Mesothelial cell of epicardium (in vitro differentiated cells): Measurements from ENCODE around the gene HGFAC. TPM values are rescaled to one million over a fixed set of nuclear protein-coding genes. Genes with fewer than 3 reads are reported as not detected.

Experiments used
- DNase-seq, 2 experiments: peaks; one replicate each; pipeline ENCODE4 v3.0.0; 2021; ENCODE audit warnings: low spot score in 2 of 2; ENCODE audit not compliant: unreplicated experiment in 2 of 2
- H3K27ac Mint-ChIP-seq: 2 replicates; pipeline ENCODE4 v1.8.0; 2021; ENCODE audit warnings: mixed read lengths
- H3K27me3 Mint-ChIP-seq: 2 replicates; pipeline ENCODE4 v1.8.0; 2021; ENCODE audit warnings: low read depth, mixed read lengths
- H3K36me3 Mint-ChIP-seq: 2 replicates; pipeline ENCODE4 v1.8.0; 2021; ENCODE audit warnings: mixed read lengths
- H3K4me1 Mint-ChIP-seq: 2 replicates; pipeline ENCODE4 v1.8.0; 2021; ENCODE audit warnings: mixed read lengths
- H3K4me3 Mint-ChIP-seq: 2 replicates; pipeline ENCODE4 v1.8.0; 2021; ENCODE audit warnings: mild to moderate bottlenecking, moderate library complexity, mixed read lengths
- H3K9me3 Mint-ChIP-seq: 2 replicates; pipeline ENCODE4 v1.8.0; 2021; ENCODE audit warnings: mixed read lengths
- total RNA-seq: library from RNA; stranded (reverse); gene quantifications from 3 replicates; pipeline ENCODE4 v1.2.1, GENCODE V29; 2021
- TF ChIP-seq, protein P1 (sequence below): fragments of 200-600 bp; sonication (generic); IDR thresholded peaks from one replicate; pipeline ENCODE4 v1.5.0; 2021; ENCODE audit warnings: antibody characterized with exemption; ENCODE audit not compliant: unreplicated experiment

HGFAC gene
- total RNA-seq, 1 donor from 2014 or later: 2.5 TPM

DNA sequence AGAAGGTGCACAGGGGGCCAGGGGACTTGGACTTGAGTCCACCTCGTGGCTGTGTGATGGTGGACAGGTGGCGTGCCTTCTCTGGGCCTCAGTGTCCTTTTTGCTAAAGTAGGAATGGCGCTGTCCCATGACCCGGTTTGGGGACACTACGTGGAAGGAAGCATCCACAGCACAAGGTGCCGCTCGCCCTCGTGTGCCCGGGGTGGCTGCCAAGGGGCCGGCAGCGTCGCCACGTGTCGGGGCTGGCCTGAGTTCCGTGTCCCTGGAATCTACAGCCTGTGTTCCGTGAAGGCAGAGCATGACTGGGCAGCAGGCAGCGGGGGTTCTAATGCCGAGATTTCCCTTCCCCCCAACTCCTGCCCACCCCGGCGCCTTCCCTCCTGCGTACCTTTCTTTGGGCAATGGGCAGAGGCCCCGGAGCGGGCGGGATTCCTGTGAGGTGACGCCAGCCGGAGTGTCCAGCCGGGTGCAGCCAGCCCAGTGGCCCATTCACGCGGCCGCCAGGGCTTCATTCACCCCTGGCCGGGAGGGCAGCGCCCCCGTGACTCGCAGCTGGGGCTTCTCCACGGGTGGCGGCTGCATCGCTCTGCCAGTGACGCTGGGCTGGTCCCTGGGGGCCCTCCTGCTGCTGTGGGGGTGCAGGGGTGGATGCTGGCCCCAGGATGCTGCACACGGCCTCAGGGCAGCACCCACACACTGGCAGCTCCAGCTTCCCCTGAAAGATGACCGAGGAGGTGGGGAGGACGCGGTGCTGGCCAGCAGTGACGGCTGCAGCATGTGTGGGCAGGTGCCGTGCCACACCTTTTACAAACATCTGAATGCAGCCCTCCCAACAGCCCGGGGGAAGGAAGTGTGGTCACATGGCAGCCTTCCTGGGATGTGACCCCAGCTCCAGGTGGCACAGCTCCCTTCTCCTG, 42.5 kb downstream of the HGFAC start:
- Mint-ChIP-seq H3K27me3 (peaks cover 27% of the 10 kb centered on the region), H3K4me1 (peaks cover 32% of the 10 kb centered on the region), H3K4me3 (no peak overlapping the region), H3K27ac (no peak overlapping the region), H3K36me3 (no peaks in the 10 kb centered on the region), H3K9me3 (no peaks in the 10 kb centered on the region)
- TF ChIP-seq, protein P1, sequence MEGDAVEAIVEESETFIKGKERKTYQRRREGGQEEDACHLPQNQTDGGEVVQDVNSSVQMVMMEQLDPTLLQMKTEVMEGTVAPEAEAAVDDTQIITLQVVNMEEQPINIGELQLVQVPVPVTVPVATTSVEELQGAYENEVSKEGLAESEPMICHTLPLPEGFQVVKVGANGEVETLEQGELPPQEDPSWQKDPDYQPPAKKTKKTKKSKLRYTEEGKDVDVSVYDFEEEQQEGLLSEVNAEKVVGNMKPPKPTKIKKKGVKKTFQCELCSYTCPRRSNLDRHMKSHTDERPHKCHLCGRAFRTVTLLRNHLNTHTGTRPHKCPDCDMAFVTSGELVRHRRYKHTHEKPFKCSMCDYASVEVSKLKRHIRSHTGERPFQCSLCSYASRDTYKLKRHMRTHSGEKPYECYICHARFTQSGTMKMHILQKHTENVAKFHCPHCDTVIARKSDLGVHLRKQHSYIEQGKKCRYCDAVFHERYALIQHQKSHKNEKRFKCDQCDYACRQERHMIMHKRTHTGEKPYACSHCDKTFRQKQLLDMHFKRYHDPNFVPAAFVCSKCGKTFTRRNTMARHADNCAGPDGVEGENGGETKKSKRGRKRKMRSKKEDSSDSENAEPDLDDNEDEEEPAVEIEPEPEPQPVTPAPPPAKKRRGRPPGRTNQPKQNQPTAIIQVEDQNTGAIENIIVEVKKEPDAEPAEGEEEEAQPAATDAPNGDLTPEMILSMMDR: no peak
- DNase-seq: no peak

DNA sequence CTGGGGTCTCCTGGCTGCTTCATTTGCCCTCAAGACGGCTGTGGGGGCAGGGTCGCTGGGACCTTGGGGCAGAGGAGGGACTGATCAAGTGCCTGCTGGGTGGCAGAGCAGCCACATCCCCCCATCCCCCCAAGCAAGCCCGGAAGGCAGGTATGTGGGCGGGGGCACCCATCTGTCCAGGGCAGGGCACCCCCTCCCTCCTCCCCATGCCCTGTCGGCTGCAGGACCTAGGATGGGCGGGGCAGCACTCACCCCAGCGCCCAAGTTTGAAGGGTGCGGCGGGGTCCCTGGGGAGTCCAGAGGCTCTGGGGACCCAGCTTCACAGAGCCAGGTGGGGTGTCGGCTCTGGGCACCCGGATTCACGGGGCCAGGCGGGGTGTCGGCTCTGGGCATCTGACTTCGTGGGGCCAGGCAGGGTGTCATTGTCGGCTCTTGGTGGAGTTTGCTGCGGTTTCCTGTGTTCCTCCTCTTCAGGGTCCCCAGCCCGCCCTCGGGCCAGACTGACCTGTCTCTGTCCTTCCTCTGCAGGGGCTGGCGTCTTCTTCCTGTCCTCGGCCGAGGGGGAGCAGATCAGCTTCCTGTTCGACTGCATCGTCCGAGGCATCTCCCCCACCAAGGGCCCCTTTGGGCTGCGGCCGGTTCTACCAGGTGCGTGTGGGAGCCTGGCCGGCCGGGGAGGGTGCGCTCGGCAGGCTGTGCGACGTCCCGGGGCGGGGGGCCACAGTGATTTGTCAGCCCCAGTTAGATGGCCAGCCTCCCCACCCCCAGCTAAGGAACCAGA, 43.4 kb downstream of the HGFAC start:
- Mint-ChIP-seq H3K9me3 (no peaks in the 10 kb centered on the region), H3K4me3 (peak overlapping the region; percentile 54), H3K4me1 (peaks cover 32% of the 10 kb centered on the region), H3K36me3 (no peaks in the 10 kb centered on the region), H3K27me3 (peaks cover 32% of the 10 kb centered on the region), H3K27ac (peak overlapping the region; percentile 75)
- no peak for DNase-seq
- TF ChIP-seq, protein P1: no peak

- Mint-ChIP-seq H3K27ac (no peak overlapping the region), H3K4me3 (no peak overlapping the region), H3K9me3 (no peaks in the 10 kb centered on the region), H3K4me1 (peaks cover 26% of the 10 kb centered on the region), H3K27me3 (peaks cover 32% of the 10 kb centered on the region), H3K36me3 (no peaks in the 10 kb centered on the region)
- DNase-seq: no peak
- TF ChIP-seq, protein P1: no peak
Observed at GRCh38 chr4:3485886-3486540, 44.2 kb downstream of the HGFAC start.

- Mint-ChIP-seq H3K9me3 (no peaks in the 10 kb centered on the region), H3K4me1 (peaks cover 21% of the 10 kb centered on the region), H3K27me3 (peaks cover 39% of the 10 kb centered on the region), H3K4me3 (no peak overlapping the region), H3K27ac (no peak overlapping the region), H3K36me3 (no peaks in the 10 kb centered on the region)
- TF ChIP-seq, protein P1: no peak
- DNase-seq: no peak
Observed at GRCh38 chr4:3486541-3487540, 45.1 kb downstream of the HGFAC start.
